CD4-positive, alpha-beta T cell treated with Interleukin-15 for 1 hour (primary cell): Measurements from ENCODE around the gene IL27RA.
"Not testable (repeated sequence)": the region's sequence is repeated elsewhere in the genome, so short reads cannot be mapped to it uniquely, and the experiment has no call there.

ENCODE experiments used
- DNase-seq: peaks from one replicate; pipeline ENCODE4 v3.0.0-alpha.2; 2020

Gene IL27RA

DNA sequence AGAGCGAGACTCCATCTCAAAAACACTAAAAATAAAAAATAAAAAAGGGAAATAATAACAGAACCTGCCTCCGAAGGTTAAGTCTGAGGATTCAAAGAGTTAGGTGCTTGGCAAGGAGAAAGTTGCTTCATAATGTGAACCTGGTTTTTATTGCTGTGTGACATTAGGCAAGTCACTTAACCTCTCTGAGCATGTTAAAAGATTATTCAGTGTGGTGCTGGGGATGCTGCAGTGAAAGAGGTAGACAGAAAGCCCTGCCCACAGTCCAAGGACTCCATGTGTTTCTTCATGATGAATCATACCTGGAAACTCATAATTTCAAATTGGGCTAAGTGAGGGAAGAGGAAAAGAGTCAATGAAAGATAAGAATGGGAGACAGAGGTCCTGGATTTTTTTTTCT lies 2.4 kb downstream of the IL27RA start:
- no peak for DNase-seq

DNA sequence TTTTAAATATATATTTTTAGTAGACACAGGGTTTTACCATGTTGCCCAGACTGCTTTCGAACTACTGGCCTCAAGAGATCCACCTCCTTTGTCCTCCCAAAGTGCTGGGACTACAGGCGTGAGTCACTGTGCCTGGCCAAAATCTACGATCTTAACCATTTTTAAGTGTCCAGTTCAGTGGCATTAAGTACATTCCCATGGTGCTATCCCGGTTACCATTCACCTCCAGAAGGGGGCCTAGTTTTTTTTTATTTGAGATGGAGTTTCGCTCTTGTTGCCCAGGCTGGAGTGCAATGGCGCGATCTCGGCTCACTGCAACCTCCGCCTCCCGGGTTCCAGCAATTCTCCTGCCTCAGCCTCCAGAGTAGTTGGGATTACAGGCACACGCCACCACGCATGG lies 3.6 kb downstream of the IL27RA start:
- not testable (repeated sequence) for DNase-seq

DNA sequence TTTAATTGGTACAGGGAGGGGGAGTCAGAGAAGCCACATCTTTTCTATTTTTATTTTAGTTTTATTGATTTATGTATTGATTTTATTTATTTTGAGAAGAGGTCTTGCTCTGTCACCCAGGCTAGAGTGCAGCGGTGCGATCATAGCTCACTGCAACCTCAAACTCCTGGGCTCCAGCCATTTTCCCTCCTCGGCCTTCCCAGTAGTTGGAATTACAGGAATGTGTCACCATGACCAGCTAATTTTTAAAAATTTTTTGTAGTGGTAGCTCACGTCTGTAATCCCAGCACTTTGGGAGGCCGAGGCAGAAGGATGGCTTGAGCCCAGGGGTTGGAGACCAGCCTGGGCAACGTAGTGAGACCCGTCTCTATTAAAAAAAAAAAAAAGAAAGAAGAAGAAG lies 4.1 kb downstream of the IL27RA start:
- no peak for DNase-seq

DNA sequence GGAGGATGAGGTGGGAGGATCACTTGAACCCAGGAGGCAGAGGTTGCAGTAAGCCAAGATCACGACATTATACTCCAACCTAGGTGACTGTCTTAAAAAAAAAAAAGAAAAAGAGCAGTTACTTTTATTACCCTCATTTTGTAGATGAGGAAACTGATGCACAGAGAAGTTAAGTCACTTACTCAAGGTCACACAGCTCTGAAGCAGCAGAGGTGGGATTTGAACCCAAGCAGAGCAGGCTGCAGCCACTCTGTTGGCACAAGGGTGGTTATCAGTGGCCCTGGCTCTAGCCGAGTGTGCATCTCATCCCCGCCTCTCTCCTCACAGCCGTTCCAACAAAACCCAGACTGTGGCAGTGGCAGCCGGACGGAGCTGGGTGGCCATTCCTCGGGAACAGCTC lies 7.6 kb downstream of the IL27RA start:
- no peak for DNase-seq

DNA sequence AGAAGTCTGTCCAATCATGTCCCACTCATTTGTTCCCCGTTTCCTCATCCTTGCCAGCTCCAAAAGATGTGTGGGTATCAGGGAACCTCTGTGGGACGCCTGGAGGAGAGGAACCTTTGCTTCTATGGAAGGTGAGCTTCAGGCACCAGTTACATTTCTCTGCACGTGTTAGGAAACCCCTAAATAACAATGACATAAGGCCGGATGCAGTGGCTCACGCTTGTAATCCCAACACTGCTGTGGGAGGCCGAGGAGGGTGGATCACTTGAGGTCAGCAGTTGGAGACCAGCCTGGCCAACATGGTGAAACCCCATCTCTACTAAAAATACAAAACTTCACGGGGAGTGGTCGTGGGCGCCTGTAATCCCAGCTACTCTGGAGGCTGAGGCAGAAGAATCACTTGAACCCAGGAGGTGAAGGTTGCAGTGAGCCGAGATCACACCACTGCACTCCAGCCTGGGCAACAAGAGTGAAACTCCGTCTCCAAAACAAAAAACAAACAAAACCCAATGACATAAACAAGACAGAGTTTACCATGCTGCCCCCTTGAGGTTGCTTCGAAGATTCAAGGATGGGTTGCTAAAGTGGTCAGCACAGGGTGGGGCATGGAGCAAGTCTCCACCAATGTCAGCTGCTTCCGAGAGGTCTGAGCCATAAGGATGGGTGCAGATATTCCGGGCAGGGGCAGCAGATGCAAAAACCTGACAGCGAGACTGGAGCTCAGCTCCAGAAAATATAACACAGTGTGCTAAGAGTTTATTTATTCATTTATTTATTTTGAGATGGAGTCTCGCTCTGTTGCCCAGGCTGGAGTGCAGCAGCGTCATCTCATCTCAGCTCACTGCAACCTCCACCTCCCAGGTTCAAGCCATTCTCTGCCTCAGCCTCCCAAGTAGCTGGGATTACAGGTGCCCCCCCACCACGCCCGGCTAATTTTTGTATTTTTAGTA lies 11.4 kb downstream of the IL27RA start:
- DNase-seq = peak; percentile 64

DNA sequence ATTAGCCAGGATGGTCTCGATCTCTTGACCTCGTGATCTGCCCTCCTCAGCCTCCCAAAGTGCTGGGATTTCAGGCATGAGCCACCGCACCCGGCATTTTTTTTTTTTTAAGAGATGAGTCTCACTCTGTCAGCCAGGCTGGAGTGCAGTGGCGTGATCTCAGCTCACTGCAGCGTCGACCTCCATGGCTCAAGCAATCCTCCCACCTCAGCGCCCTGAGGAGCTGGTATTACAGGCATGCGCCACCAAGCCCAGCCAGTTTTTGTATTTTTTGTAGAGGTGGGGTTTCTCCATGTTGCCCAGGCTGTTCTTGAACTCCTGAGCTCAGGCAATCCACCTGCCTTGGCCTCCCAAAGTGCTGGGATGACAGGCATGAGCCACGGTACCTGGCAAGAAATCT lies 16.3 kb downstream of the IL27RA start:
- DNase-seq = not testable (repeated sequence)

DNA sequence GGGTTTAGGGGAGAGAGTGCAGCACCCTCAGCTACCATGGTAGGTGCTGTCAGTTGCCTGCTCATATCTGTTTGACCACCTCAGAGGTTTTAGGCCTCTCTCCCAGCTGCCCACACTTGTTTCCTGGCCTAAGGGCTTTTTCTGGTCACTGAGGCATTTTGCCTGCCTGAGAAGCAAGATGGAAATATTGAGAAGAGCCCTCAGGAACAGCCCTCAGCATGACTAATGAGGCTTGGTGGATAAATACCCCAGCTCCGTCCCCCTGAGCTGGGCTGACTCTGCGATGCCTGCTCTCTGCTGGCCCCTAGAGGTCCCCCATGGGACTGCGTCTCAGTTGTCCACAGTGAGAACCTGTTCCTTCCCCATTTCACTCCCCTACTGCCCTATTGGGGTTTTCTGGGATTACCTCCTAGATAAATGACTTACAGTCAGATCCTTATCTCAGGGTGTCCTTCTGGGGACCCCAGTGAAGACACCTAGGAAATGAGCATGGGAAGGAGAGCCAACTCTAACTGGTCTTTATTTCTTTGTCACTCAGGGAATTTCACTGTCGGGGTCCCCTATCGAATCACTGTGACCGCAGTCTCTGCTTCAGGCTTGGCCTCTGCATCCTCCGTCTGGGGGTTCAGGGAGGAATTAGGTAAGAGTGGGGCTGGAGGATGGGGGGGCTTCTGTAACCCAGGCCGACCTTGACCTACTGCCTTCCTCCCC lies 17.0 kb downstream of the IL27RA start:
- DNase-seq = peak; percentile 74

DNA sequence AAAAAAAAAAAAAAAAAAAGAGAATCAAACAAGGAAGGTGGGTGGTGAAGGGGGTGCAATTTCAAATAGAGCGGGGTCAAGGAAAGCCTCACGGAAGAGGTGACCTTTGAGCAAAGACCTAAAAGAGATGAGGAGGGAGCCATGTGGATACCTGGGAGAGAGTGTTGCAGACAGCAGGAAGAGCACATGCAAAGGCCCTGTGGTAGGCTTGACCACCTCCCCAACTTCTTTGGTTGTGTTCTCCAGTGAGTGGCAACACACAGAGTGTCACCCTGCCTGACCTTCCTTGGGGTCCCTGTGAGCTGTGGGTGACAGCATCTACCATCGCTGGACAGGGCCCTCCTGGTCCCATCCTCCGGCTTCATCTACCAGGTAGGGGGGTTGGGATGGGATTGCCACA lies 18.9 kb downstream of the IL27RA start:
- DNase-seq = no peak

DNA sequence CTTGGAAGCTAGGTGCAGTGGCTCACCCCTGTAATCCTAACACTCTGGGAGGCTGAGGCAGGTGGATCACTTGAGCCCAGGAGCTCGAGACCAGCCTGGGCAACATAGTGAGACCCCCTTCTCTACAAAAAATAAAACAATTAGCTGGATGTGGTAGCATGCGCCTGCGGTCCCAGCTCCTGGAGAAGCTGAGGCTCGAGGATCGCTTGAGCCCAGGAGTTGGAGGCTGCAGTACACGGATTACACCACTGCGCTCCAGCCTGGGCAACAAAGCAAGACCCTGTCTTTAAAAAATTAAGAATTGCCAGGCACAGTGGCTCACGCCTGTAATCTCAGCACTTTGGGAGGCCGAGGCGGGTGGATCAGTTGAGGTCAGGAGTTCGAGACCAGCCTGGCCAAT lies 19.4 kb downstream of the IL27RA start:
- DNase-seq = not testable (repeated sequence)

DNA sequence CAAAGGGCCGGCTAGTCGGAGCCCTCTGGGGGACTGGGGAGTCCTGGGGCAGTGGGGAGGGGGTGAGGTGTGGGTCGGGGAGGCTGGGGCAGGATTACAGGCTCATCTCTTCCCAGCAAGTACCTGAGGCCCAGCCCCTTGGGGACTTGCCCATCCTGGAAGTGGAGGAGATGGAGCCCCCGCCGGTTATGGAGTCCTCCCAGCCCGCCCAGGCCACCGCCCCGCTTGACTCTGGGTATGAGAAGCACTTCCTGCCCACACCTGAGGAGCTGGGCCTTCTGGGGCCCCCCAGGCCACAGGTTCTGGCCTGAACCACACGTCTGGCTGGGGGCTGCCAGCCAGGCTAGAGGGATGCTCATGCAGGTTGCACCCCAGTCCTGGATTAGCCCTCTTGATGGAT lies 20.4 kb downstream of the IL27RA start:
- no peak for DNase-seq

DNA sequence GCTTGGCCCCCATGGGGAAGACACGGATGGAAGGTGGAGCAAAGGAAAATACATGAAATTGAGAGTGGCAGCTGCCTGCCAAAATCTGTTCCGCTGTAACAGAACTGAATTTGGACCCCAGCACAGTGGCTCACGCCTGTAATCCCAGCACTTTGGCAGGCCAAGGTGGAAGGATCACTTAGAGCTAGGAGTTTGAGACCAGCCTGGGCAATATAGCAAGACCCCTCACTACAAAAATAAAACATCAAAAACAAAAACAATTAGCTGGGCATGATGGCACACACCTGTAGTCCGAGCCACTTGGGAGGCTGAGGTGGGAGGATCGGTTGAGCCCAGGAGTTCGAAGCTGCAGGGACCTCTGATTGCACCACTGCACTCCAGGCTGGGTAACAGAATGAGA lies 20.9 kb downstream of the IL27RA start:
- no peak for DNase-seq

DNA sequence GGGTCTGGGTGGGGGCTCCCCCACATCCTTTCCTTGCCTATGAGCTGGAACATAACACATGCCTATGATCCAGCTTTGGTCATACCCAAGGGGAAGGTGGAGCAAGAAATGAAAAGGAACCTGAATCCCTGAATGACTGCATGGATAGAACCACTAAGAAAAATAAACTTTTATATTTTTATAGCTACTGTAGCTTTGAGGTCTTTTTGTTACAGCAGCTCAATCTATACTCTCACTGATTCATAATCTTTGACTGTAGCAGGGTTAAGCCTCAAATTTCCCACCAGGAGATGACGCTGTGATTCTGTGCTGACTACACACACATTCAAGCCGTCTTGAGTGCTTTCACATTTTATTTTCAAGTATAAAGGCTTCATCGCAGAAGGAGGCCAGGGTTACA lies 21.5 kb downstream of the IL27RA start:
- DNase-seq = no peak

DNA sequence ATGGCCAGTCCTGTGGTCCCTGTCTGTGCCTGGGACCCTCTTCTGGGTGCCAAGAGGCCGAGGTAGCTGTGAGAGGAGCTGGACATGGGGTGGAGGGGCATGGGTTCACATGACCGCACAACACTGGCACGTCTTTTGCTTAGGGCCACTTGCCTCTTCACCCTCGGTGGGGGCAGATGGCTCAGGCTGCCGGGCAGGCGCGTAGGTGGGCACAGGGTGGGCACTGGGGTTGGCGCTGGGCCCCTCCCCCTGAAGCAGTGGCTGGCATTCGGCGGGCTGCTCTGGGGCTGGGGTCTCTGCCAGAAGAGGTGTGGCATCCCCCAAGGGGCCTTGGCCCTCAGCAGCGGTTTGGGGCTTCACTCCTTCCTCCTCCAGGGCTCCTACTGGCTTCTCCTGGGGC lies 21.9 kb downstream of the IL27RA start:
- DNase-seq = no peak

DNA sequence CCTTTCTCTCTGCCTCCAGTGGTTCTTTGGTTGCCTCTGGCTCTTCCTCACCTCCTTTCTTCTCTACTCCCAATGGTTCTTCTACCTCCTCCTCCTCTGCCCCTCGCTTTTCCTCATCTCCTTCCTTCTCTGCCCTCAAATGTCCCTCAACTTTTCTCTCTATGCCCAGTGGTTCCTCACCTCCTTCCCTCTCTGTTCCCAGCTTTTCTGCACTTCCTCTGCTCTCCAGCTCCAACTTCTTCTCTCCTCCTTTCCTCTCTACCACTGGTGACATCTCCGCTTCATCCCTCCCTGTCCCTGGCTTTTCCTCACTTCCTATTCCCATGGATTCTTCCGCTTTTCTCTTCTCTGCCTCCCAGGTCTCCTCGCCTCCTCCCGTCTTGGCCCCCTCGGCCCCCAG lies 22.5 kb downstream of the IL27RA start:
- no peak for DNase-seq

DNA sequence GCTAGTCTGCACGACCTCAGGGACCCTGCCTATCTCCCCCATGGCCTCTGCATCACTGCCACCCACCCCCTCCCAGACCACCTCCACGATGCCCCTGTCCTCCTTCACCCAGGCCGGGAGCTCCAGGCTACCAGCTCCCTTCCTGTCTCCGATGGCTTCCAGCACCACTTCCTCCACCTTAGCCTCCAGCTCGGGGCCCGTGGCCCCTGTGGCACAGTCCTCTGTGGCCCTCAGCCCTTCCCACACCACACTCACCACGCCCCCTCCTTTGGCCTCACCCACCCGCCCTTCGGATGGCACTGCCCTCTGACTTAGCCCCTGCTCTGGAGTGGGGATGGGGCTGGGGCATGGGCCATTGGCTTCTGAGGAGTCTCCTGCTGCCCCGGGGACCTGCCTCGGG lies 23.2 kb downstream of the IL27RA start:
- DNase-seq = no peak

DNA sequence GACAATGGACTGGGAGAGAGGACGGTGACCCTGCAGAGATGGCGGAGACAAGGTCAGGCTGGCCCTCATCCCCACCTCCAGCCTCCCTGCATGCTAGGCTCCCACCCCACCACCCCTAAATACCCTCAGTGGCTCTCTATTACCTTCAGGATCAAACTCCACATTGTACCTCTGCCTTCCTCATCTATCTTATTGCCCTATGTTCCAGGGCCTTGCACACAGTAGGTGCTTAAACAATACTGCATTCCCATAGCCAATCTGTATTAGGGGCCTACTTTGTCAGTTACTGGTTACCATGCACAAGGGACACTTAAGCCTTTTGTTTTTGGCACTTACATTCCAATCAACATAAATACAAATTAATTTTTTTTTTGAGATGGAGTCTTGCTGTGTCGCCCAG lies 23.8 kb downstream of the IL27RA start:
- DNase-seq = no peak

DNA sequence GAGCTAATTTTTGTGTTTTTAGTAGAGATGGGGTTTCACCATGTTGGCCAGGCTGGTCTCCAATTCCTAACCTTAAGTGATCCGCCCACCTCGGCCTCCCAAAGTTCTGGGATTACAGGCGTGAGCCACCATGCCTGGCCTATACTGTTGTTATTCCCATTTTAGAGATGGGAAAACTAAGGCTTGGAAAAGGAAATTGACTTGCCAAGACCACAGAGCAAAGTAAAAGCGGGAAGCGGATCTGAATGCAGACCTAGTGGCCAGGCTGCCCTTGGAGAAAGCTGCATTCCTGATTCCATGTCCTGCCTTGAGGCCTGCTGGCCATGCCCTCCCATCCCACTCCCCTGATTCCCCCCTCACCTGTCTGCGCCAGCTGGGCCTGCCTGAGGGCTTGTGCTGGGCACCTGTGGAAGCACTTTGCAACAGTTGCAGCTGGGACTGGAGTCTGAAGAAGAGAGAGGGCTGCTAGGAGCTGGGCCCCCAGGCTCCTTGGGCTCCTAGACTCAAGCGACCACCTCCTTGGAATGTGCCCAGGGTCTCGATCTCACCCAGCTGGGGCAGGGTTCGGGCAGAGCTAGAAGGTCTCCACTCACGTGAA lies 24.6 kb downstream of the IL27RA start:
- DNase-seq = no peak

DNA sequence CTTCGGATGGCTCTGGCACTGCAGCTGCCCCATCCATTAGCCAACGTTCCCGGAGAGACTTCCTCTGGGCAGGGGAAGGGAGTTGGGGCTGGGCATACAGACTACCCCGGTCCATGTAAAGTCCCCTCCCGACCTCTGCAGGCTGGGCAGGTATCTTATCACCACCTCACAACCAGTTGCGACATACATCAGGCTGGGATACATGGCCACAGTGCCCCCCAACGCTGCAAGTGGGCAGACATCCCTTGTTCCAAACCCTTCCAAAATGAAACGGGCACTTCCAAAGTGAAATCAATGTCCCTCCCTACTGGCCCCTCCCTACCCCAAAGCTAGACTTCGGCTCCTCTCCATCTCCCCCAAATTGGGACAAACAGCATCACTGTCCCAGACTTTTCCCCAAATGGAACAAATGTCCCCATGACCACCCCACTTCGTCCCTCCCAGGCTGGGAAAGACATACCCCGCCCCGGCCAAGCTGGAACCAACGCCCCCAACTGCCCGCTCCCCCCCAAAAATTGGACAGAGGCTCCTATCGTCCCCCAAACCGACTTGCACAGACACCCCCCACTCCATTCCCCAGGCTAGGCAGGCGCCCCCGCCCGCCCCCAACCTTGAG lies 25.3 kb downstream of the IL27RA start:
- DNase-seq = no peak

DNA sequence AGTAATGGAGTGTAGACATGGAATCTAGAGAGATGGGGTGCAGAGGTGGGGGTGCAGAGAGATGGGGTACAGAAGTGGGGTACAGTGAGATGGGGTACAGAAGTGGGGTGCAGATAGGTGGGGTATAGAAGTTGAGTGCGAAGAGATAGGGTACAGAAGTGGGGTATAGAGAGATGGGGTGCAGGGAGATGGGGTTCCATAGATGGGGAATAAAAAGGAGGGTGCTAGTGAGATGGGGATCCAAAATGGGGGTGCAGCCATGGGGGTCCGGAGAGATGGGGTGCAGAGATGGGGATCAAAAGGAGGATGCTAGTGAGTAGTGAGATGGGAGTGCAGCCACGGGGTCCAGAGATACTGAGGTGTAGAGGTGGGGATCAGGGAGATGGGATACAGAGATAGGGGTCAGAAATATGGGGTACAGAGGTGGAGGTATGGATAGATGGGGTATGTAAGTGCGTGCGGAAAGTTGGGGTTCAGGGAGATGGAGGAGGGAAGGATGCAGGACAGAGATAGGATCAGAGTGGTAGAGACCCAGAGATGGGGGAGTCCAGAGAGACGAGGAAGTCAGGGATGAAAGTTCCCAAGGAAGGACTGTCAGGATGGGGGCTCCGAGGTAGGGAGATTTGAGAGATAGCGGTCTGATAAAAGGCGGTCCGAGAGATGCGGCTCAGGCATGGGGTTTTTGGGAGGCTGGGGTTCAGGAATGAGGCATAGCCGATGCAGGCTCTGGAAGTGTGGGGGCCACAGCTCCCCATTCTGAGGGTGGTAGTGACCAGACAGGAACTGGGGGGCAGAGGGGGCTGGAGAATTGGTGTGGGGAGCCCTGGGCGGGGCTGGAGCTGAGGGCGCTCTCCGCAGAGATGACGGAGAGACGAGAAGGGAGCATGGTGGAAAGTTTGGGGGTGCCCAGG lies 26.9 kb downstream of the IL27RA start:
- peak; percentile 28 for DNase-seq

DNA sequence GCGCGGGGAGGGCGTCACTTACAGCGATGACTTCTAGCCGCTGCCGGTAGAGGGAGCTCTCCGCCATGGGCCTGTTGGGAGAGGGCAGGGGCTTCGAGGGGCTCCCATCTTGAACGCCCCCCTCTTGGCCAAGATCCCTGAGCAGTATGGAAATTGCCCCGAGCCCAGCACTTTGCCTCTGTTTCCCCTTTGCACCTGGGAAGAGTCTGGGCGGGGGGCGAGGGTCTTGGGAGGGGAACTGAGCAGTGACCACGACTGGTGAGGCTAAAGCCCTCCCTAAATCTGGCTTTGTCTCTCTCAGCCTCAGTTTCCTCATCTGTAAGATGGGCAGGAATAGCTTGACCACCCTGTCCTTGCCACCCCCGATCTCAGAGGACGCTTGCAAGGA lies 27.5 kb downstream of the IL27RA start:
- no peak for DNase-seq

DNA sequence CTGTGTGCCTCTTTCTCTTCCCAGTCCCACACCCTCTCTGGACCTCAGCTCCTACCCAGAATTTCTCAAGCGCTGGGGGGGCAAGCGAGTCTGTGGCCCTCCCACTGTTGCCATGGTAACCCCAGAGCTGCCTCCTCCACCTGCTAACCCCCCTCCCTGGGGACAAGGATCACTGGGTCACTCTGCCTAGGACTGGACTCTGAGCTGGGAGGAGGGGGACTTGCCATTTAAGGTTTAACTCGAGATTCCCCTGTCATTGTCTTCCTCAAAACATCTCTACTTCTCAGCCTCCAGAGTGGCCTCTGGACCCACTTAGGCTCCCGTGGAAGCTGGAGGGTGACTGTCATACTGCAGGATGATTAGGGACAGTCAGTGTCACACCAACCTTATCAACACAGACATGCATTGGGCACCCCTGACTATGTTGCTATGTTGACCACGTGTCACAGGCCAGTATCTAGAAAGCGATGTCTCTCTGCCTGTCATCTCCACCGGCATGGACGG lies 28.1 kb downstream of the IL27RA start:
- no peak for DNase-seq

DNA sequence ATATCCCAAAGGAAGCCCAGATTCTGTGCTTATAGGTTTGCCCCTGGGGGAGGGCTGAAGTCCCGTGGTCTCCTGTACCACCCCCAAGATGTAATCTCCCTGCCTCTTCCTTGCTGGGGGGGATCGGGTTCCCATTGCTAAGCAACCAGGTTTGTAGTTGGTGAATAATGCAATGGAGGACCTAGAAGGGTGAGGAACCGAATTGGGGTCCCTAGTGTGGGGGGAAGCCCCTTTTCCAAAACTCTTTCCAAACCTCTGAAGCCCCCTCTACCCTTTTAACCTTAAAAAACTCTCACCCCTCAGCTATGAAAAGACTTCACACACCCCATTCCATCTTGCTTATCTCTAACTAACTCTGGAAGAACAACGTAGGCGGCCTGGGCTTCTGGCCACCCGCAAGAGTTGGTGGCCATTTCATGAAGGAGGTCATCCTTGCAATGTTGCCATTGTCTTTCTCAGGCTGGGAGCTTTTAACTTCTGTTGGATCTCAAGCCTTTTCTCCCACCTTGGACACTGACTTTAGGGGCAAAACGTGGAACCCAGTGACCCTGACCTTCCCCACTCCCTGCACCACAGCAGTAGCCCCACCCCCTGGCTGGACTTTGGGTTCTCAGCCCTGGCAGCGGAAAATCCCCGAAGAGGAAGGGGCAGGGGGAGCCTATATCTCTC lies 29.7 kb downstream of the IL27RA start:
- DNase-seq = no peak
